Epidermal melanocyte (primary cell): ENCODE results near the gene TUBB.

Experiments used
- DNase-seq: peaks from one replicate; pipeline ENCODE4 v3.0.0; 2011; ENCODE audit warnings: low spot score; ENCODE audit not compliant: insufficient read length

TUBB gene

GRCh38 chr6:30719791-30720737, at the start of gene TUBB:
TUBB (plus strand) TSS chr6:30720352; CDS start chr6:30720507, 155 bp downstream.
- DNase-seq, result peak; percentile 90

GRCh38 chr6:30670760-30671527, 49.2 kb upstream of the TUBB start:
- no peak for DNase-seq

GRCh38 chr6:30672445-30673253, 47.5 kb upstream of the TUBB start, which contains the start of gene DHX16:
DHX16 (minus strand) TSS chr6:30673006; CDS start chr6:30672841, 165 bp downstream.
- peak; percentile 96 for DNase-seq

- DNase-seq, result no peak
Observed at GRCh38 chr6:30676660-30677285, 43.4 kb upstream of the TUBB start.

GRCh38 chr6:30678964-30679726, 41.0 kb upstream of the TUBB start:
- DNase-seq, result peak; percentile 66

GRCh38 chr6:30679765-30680535, 40.2 kb upstream of the TUBB start:
- DNase-seq, result no peak

GRCh38 chr6:30681766-30682142, 38.4 kb upstream of the TUBB start:
- DNase-seq, result no peak

- peak; percentile 74 for DNase-seq
Observed at GRCh38 chr6:30682143-30683117, 37.7 kb upstream of the TUBB start.

- DNase-seq, result no peak
Observed at GRCh38 chr6:30683183-30683979, 36.8 kb upstream of the TUBB start.

GRCh38 chr6:30683980-30684338, 36.2 kb upstream of the TUBB start:
- DNase-seq, result no peak

GRCh38 chr6:30684386-30685156, 35.6 kb upstream of the TUBB start:
- DNase-seq, result no peak

GRCh38 chr6:30685157-30686008, 34.8 kb upstream of the TUBB start:
- no peak for DNase-seq

GRCh38 chr6:30686009-30686907, 33.9 kb upstream of the TUBB start, which contains the start of gene PPP1R18:
PPP1R18 (minus strand) TSS chr6:30686645; CDS start chr6:30686018, 627 bp downstream.
- peak; percentile 21 for DNase-seq

GRCh38 chr6:30686908-30687658, 33.1 kb upstream of the TUBB start:
- DNase-seq, result peak; percentile 37
